Hematopoietic multipotent progenitor cell treated with erythropoietin and hydrocortisone succinate and interleukin-3 and kit ligand, for 6 days (in vitro differentiated cells): ENCODE measurements around the gene TPR.
"Not testable (repeated sequence)": the region's sequence is repeated elsewhere in the genome, so short reads cannot be mapped to it uniquely, and the experiment has no call there.

Experiments
- DNase-seq: peaks from one replicate; pipeline ENCODE4 v3.0.0-alpha.2; 2015

TPR gene

GRCh38 chr1:186375152-186375928, at the start of gene TPR, which contains the start of gene ODR4:
TPR (minus strand) TSS chr1:186375253; CDS start chr1:186375028, 225 bp downstream.
ODR4 (plus strand) TSS chr1:186375838; CDS start chr1:186379786, 3,948 bp downstream.
- peak; percentile 99 for DNase-seq

GRCh38 chr1:186424539-186424938, 49.5 kb upstream of the TPR start:
- peak; percentile 83 for DNase-seq

GRCh38 chr1:186421446-186421845, 46.4 kb upstream of the TPR start:
- no peak for DNase-seq

GRCh38 chr1:186420923-186421322, 45.9 kb upstream of the TPR start:
- no peak for DNase-seq

- no peak for DNase-seq
These were observed 45.3 kb upstream of the TPR start for GRCh38 chr1:186420311-186420710.

GRCh38 chr1:186418503-186418902, 43.5 kb upstream of the TPR start:
- DNase-seq = no peak

- DNase-seq = no peak
These were observed 38.3 kb upstream of the TPR start for GRCh38 chr1:186413319-186413718.

GRCh38 chr1:186409091-186409490, 34.0 kb upstream of the TPR start:
- DNase-seq = no peak

GRCh38 chr1:186404454-186405051, 29.5 kb upstream of the TPR start:
- DNase-seq = peak; percentile 87

GRCh38 chr1:186403632-186404031, 28.6 kb upstream of the TPR start:
- no peak for DNase-seq

GRCh38 chr1:186401446-186401845, 26.4 kb upstream of the TPR start:
- not testable (repeated sequence) for DNase-seq

GRCh38 chr1:186392711-186393110, 17.7 kb upstream of the TPR start:
- not testable (repeated sequence) for DNase-seq

- DNase-seq = no peak
These were observed 16.8 kb upstream of the TPR start for GRCh38 chr1:186391841-186392240.

- DNase-seq = no peak
These were observed 15.9 kb upstream of the TPR start for GRCh38 chr1:186390925-186391324.

GRCh38 chr1:186386725-186387383, 11.8 kb upstream of the TPR start:
- DNase-seq = no peak

GRCh38 chr1:186375929-186376319, 871 bp upstream of the TPR start:
- DNase-seq = no peak

- DNase-seq = peak; percentile 84
These were observed 526 bp downstream of the TPR start for GRCh38 chr1:186374303-186375151.

GRCh38 chr1:186347837-186348691, 27.0 kb downstream of the TPR start:
- peak; percentile 26 for DNase-seq

- no peak for DNase-seq
These were observed 34.3 kb downstream of the TPR start for GRCh38 chr1:186340772-186341171.

- no peak for DNase-seq
These were observed 37.5 kb downstream of the TPR start for GRCh38 chr1:186337554-186337953.

GRCh38 chr1:186330758-186331157, 44.3 kb downstream of the TPR start:
- peak; percentile 39 for DNase-seq

- DNase-seq = no peak
These were observed 47.7 kb downstream of the TPR start for GRCh38 chr1:186327331-186327730.
